ENCODE results near the gene MLLT6. TPM values are rescaled to one million over a fixed set of nuclear protein-coding genes. Genes with fewer than 3 reads are reported as not detected.
A peak's percentile ranks its signal among the peaks of the same experiment; 100 is the strongest.

The MLLT6 gene
- total RNA-seq, 1 donor from 2014 or later, result 20.9 TPM

GRCh38 chr17:38693700-38694329 is 11.3 kb upstream of the MLLT6 start:
- TF ChIP-seq EZH2 (IDR thresholded peaks at IDR 0.05; ENCODE audit: insufficient read depth, low read length), result no peak
- TF ChIP-seq CTCF (IDR thresholded peaks at IDR 0.05; ENCODE audit: insufficient read depth, low read depth, low read length), result no peak
- H3K36me3 Mint-ChIP-seq (ENCODE audit: low read depth, unreplicated experiment), result peaks cover 6% of the 10 kb centered on the region
- Histone ChIP-seq H3K9ac (ENCODE audit: low read length) (no peak overlapping the region), H3K4me1 (ENCODE audit: insufficient read depth, low read length) (no peaks in the 10 kb centered on the region), H3K4me2 (ENCODE audit: low read length) (no peak overlapping the region), H3K79me2 (ENCODE audit: insufficient read depth, low read length) (no peaks in the 10 kb centered on the region), H3K27ac (ENCODE audit: low read depth, low read length) (no peak overlapping the region), H4K20me1 (ENCODE audit: insufficient read depth, low read length) (no peaks in the 10 kb centered on the region), H3K36me3 (ENCODE audit: insufficient read depth, low read length) (no peaks in the 10 kb centered on the region), H3K9me3 (ENCODE audit: insufficient read depth, low read depth, low read length) (no peaks in the 10 kb centered on the region), H3K4me3 (ENCODE audit: insufficient read depth, low read depth, low read length) (no peak overlapping the region), H3K27me3 (ENCODE audit: insufficient read depth, low read length) (peaks cover 13% of the 10 kb centered on the region), H2AFZ (ENCODE audit: low read depth, low read length) (peak overlapping the region; percentile 50)
- H3K27me3 Mint-ChIP-seq (ENCODE audit: low read depth, unreplicated experiment), result peaks cover 46% of the 10 kb centered on the region
- H3K9me3 Mint-ChIP-seq (ENCODE audit: unreplicated experiment), result peaks cover 2% of the 10 kb centered on the region
- no peak overlapping the region for H3K27ac Mint-ChIP-seq (ENCODE audit: unreplicated experiment)
- no peak overlapping the region for H3K4me3 Mint-ChIP-seq (ENCODE audit: unreplicated experiment)
- H3K4me1 Mint-ChIP-seq (ENCODE audit: low read depth, unreplicated experiment), result no peaks in the 10 kb centered on the region
- peak; percentile 16 for DNase-seq (ENCODE audit: low read depth)
- no peak for FAIRE-seq

DNA sequence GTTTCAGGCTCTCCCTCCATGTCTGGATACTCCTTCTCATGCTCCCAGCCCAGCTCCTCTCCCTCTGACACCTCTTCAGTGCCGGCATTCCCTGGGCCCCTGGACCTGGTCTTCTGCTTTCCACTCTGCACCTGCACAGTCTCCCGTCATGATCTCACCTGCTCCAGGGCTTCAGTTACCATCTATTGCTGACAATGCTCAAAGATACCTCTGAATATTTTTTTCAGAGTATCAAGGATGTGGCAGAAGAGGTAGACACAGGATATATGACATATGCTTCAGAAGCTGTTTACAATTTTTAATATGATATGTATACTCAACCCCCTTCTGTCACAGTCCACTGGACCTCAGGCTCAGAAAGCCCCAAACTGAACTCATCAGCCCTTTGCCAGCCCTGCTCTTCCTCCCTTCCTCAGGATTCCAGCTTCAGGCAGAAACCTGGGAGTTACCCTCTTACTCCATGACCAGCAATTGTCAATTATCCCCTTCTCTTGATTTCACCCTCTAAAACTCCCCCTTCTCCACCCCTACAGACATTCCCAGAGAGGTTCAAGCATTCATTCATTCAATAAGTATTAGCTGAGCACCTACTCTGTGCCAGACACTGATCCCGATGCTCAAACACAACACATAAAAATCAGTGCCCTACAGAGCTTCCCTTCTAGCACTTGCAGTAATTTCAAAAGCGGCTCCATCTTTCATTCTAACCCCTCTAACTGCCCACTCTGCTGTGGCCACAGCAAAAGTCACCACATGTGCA is 7.8 kb upstream of the MLLT6 start:
- H3K4me1 Mint-ChIP-seq (ENCODE audit: low read depth, unreplicated experiment), result peaks cover 4% of the 10 kb centered on the region
- no peak overlapping the region for H3K4me3 ChIP-seq (ENCODE audit: insufficient read depth, low read depth, low read length)
- H3K27ac ChIP-seq (ENCODE audit: low read depth, low read length), result no peak overlapping the region
- no peaks in the 10 kb centered on the region for H3K79me2 ChIP-seq (ENCODE audit: insufficient read depth, low read length)
- peaks cover 2% of the 10 kb centered on the region for H3K9me3 Mint-ChIP-seq (ENCODE audit: unreplicated experiment)
- H2AFZ ChIP-seq (ENCODE audit: low read depth, low read length), result no peak overlapping the region
- peaks cover 34% of the 10 kb centered on the region for H3K27me3 Mint-ChIP-seq (ENCODE audit: low read depth, unreplicated experiment)
- TF ChIP-seq CTCF (IDR thresholded peaks at IDR 0.05; ENCODE audit: insufficient read depth, low read depth, low read length) (no peak), EZH2 (IDR thresholded peaks at IDR 0.05; ENCODE audit: insufficient read depth, low read length) (no peak)
- H3K36me3 Mint-ChIP-seq (ENCODE audit: low read depth, unreplicated experiment), result peaks cover 4% of the 10 kb centered on the region
- FAIRE-seq (no peak), DNase-seq (ENCODE audit: low read depth) (no peak)
- H3K27ac Mint-ChIP-seq (ENCODE audit: unreplicated experiment), result no peak overlapping the region
- H4K20me1 ChIP-seq (ENCODE audit: insufficient read depth, low read length), result no peaks in the 10 kb centered on the region
- peaks cover 10% of the 10 kb centered on the region for H3K4me1 ChIP-seq (ENCODE audit: insufficient read depth, low read length)
- no peak overlapping the region for H3K4me2 ChIP-seq (ENCODE audit: low read length)
- H3K9ac ChIP-seq (ENCODE audit: low read length), result no peak overlapping the region
- peaks cover 13% of the 10 kb centered on the region for H3K27me3 ChIP-seq (ENCODE audit: insufficient read depth, low read length)
- H3K4me3 Mint-ChIP-seq (ENCODE audit: unreplicated experiment), result no peak overlapping the region
- H3K36me3 ChIP-seq (ENCODE audit: insufficient read depth, low read length), result no peaks in the 10 kb centered on the region
- no peaks in the 10 kb centered on the region for H3K9me3 ChIP-seq (ENCODE audit: insufficient read depth, low read depth, low read length)

GRCh38 chr17:38698760-38699159 is 6.3 kb upstream of the MLLT6 start:
- H3K27me3 Mint-ChIP-seq (ENCODE audit: low read depth, unreplicated experiment), result peaks cover 26% of the 10 kb centered on the region
- Histone ChIP-seq H3K4me3 (ENCODE audit: insufficient read depth, low read depth, low read length) (no peak overlapping the region), H3K9me3 (ENCODE audit: insufficient read depth, low read depth, low read length) (no peaks in the 10 kb centered on the region), H3K27ac (ENCODE audit: low read depth, low read length) (no peak overlapping the region), H3K4me1 (ENCODE audit: insufficient read depth, low read length) (peaks cover 20% of the 10 kb centered on the region), H3K27me3 (ENCODE audit: insufficient read depth, low read length) (peaks cover 17% of the 10 kb centered on the region), H4K20me1 (ENCODE audit: insufficient read depth, low read length) (no peaks in the 10 kb centered on the region), H3K9ac (ENCODE audit: low read length) (no peak overlapping the region), H3K79me2 (ENCODE audit: insufficient read depth, low read length) (no peaks in the 10 kb centered on the region), H3K36me3 (ENCODE audit: insufficient read depth, low read length) (no peaks in the 10 kb centered on the region), H2AFZ (ENCODE audit: low read depth, low read length) (no peak overlapping the region), H3K4me2 (ENCODE audit: low read length) (no peak overlapping the region)
- DNase-seq (ENCODE audit: low read depth), result no peak
- H3K9me3 Mint-ChIP-seq (ENCODE audit: unreplicated experiment), result peaks cover 5% of the 10 kb centered on the region
- TF ChIP-seq CTCF (IDR thresholded peaks at IDR 0.05; ENCODE audit: insufficient read depth, low read depth, low read length), result no peak
- TF ChIP-seq EZH2 (IDR thresholded peaks at IDR 0.05; ENCODE audit: insufficient read depth, low read length), result no peak
- no peak overlapping the region for H3K4me3 Mint-ChIP-seq (ENCODE audit: unreplicated experiment)
- no peaks in the 10 kb centered on the region for H3K36me3 Mint-ChIP-seq (ENCODE audit: low read depth, unreplicated experiment)
- peaks cover 4% of the 10 kb centered on the region for H3K4me1 Mint-ChIP-seq (ENCODE audit: low read depth, unreplicated experiment)
- FAIRE-seq, result no peak
- H3K27ac Mint-ChIP-seq (ENCODE audit: unreplicated experiment), result no peak overlapping the region

Measured in astrocyte (in vitro differentiated cells and primary cell).